Neural progenitor cell (in vitro differentiated cells): ENCODE results near the gene KCNG3. TPM values are rescaled to one million over a fixed set of nuclear protein-coding genes. Genes with fewer than 3 reads are reported as not detected.

Source experiments
- DNase-seq: peaks from one replicate; pipeline ENCODE4 v3.0.0-alpha.2; 2016; ENCODE audit warnings: low spot score
- H2AFZ ChIP-seq: fragments of 200-600 bp; sonication (generic); replicated peaks from 2 replicates; pipeline ENCODE4 v1.6.1; 2016; ENCODE audit warnings: antibody characterized with exemption
- H3F3A ChIP-seq: fragments of 200-600 bp; sonication (generic); 2 replicates; pipeline ENCODE4 v1.6.1; 2016; ENCODE audit warnings: antibody characterized with exemption, low read depth
- H3K27ac ChIP-seq: fragments of 200-600 bp; sonication (generic); 2 replicates; pipeline ENCODE4 v1.5.1; 2016; ENCODE audit warnings: mild to moderate bottlenecking
- H3K27me3 ChIP-seq: fragments of 200-600 bp; sonication (generic); 2 replicates; pipeline ENCODE4 v1.6.1; 2016; ENCODE audit warnings: mild to moderate bottlenecking, moderate library complexity
- H3K36me3 ChIP-seq: fragments of 200-600 bp; sonication (generic); 2 replicates; pipeline ENCODE4 v1.5.1; 2016
- H3K4me1 ChIP-seq: fragments of 200-600 bp; sonication (generic); 2 replicates; pipeline ENCODE4 v1.6.1; 2016; ENCODE audit warnings: mixed run types
- H3K4me2 ChIP-seq: fragments of 200-600 bp; sonication (generic); 2 replicates; pipeline ENCODE4 v1.6.1; 2016
- H3K4me3 ChIP-seq: fragments of 200-600 bp; sonication (generic); 2 replicates; pipeline ENCODE4 v1.5.1; 2016
- H3K79me2 ChIP-seq: fragments of 200-600 bp; sonication (generic); 2 replicates; pipeline ENCODE4 v1.6.1; 2016; ENCODE audit warnings: low read depth
- H3K9ac ChIP-seq: fragments of 200-600 bp; sonication (generic); 2 replicates; pipeline ENCODE4 v1.6.1; 2016
- H3K9me3 ChIP-seq: fragments of 200-600 bp; sonication (generic); 2 replicates; pipeline ENCODE4 v1.5.1; 2016; ENCODE audit warnings: low read depth
- H4K20me1 ChIP-seq: fragments of 200-600 bp; sonication (generic); 2 replicates; pipeline ENCODE4 v1.6.1; 2016; ENCODE audit warnings: low read depth
- H3K27ac Mint-ChIP-seq: 3 replicates; pipeline ENCODE4 v1.8.0; 2021; ENCODE audit warnings: mixed read lengths
- H3K27me3 Mint-ChIP-seq: 2 replicates; pipeline ENCODE4 v1.8.0; 2022; ENCODE audit warnings: low read depth, mild to moderate bottlenecking, inconsistent platforms, moderate library complexity, mixed read lengths; ENCODE audit not compliant: insufficient read depth
- H3K36me3 Mint-ChIP-seq: 3 replicates; pipeline ENCODE4 v1.8.0; 2021; ENCODE audit warnings: mixed read lengths
- H3K4me1 Mint-ChIP-seq: 3 replicates; pipeline ENCODE4 v1.8.0; 2021; ENCODE audit warnings: mixed read lengths
- H3K4me3 Mint-ChIP-seq: 3 replicates; pipeline ENCODE4 v1.8.0; 2021; ENCODE audit warnings: mild to moderate bottlenecking, moderate library complexity, mixed read lengths
- H3K9me3 Mint-ChIP-seq: 3 replicates; pipeline ENCODE4 v1.8.0; 2020; ENCODE audit warnings: mixed read lengths
- CTCF ChIP-seq: fragments of 200-600 bp; sonication (generic); IDR thresholded peaks from 2 replicates; pipeline ENCODE4 v1.5.1; 2017; ENCODE audit warnings: antibody characterized with exemption, mild to moderate bottlenecking
- EZH2 ChIP-seq: fragments of 200-600 bp; sonication (generic); IDR thresholded peaks from 2 replicates; pipeline ENCODE4 v1.6.1; 2017; ENCODE audit warnings: antibody characterized with exemption, mild to moderate bottlenecking, moderate library complexity
- EZH2phosphoT487 ChIP-seq: fragments of 200-600 bp; sonication (generic); IDR thresholded peaks from 2 replicates; pipeline ENCODE4 v1.6.1; 2017; ENCODE audit warnings: antibody characterized with exemption
- total RNA-seq: library from RNA; depleted of rRNA; stranded (reverse); fragments of >200 nt; gene quantifications from 2 replicates; pipeline ENCODE4 v1.2.3, GENCODE V29; 2015; ENCODE audit warnings: low replicate concordance

The KCNG3 gene
- total RNA-seq = 6.8 and 7.8 TPM in 2 replicates

DNA sequence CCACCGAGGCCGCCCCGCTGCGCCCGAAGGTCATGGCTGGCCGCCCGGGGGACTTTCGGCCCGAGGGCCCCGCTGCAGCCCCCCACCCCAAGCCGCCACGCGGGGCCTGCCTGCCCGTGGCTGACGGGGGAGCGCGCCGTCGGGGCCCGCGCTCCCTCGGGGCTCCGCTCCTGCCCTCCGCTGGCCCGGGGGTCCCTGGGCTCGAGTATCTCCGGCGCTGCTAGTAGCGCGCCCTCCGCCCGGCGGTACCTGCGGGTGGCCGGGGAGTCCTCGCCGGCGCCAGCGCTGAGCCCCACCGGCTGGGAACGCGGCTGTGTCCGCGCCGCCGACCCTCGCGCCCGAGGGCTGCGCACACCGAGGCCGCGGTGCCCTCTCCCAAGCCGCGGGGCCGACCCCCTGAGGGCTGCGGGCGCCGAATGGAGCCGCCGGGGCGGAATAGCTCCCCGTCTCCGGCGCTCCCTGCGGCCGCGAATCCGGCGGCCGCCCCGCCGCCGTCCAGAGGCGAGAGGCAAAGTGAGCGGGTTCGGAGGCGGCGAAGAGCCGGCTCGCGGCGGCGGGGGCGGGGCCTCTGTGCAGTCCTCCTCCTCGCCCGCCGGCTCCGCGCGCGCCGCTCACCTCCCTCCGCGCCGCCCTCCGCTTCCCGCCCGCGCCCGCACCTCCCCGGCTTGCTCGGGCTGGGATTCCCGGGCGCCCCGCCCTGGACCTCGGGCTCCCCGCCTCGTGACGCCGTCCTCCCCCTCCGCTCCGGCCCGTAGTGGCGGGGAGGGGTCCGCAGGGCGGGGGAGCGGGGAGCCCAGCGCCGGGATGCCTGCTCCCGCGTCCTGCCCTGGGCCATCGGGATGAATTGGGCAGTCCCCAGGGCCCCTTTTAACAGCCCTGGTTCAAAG lies at the start of gene KCNG3:
Gene KCNG3, minus strand, starts transcription at position 515 of the 887 bp plus-strand sequence. Its CDS starts 481 bp downstream, at position 34.
- no peak within 1 kb of the TSS for H3K27ac Mint-ChIP-seq
- Histone ChIP-seq H3K4me1 (peaks cover 34% of the 10 kb centered on the region), H2AFZ (peak within 1 kb of the TSS; percentile 97), H4K20me1 (no peaks in the 10 kb centered on the region), H3K9me3 (no peaks in the 10 kb centered on the region), H3K27ac (no peak within 1 kb of the TSS), H3K9ac (no peak within 1 kb of the TSS), H3K4me2 (peak within 1 kb of the TSS; percentile 97), H3K36me3 (no peaks in the 10 kb centered on the region), H3F3A (peaks cover 28% of the 10 kb centered on the region), H3K4me3 (peak within 1 kb of the TSS; percentile 70), H3K79me2 (peaks cover 44% of the 10 kb centered on the region), H3K27me3 (peaks cover 38% of the 10 kb centered on the region)
- peaks cover 22% of the 10 kb centered on the region for H3K27me3 Mint-ChIP-seq
- peaks cover 10% of the 10 kb centered on the region for H3K4me1 Mint-ChIP-seq
- TF ChIP-seq EZH2phosphoT487 (no peak), EZH2 (peak; percentile 15)
- H3K9me3 Mint-ChIP-seq = no peaks in the 10 kb centered on the region
- H3K36me3 Mint-ChIP-seq = no peaks in the 10 kb centered on the region
- H3K4me3 Mint-ChIP-seq = peak within 1 kb of the TSS; percentile 93
- DNase-seq = peak; percentile 93

DNA sequence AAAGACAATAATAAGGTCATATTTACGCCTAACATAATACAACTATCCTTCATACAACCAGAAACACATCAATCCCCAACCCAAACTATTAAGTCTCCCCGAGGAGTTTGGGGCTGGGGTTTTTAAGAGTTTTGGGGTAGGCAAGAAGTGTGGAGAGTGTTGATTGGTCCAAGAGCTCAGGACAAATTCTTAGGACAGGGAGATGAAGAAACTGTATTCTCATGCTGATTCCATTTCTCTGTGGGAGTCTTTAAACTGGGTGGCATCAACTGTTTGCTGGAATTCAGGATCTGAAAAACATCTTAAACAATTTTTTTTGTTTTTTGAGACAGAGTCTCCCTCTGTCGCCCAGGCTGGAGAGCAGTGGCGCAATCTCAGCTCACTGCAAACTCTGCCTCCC lies 49.1 kb upstream of the KCNG3 start:
- H3K27ac Mint-ChIP-seq = no peak overlapping the region
- no peaks in the 10 kb centered on the region for H3K79me2 ChIP-seq
- no peak overlapping the region for H3K4me2 ChIP-seq
- H3F3A ChIP-seq = peaks cover 53% of the 10 kb centered on the region
- no peaks in the 10 kb centered on the region for H3K36me3 Mint-ChIP-seq
- H3K27me3 ChIP-seq = no peaks in the 10 kb centered on the region
- no peaks in the 10 kb centered on the region for H3K9me3 Mint-ChIP-seq
- peak overlapping the region; percentile 30 for H3K4me3 Mint-ChIP-seq
- H4K20me1 ChIP-seq = no peaks in the 10 kb centered on the region
- H3K27me3 Mint-ChIP-seq = peaks cover 5% of the 10 kb centered on the region
- H3K36me3 ChIP-seq = no peaks in the 10 kb centered on the region
- no peak overlapping the region for H3K9ac ChIP-seq
- H3K4me1 Mint-ChIP-seq = peaks cover 17% of the 10 kb centered on the region
- no peaks in the 10 kb centered on the region for H3K9me3 ChIP-seq
- DNase-seq = no peak
- H3K4me1 ChIP-seq = peaks cover 38% of the 10 kb centered on the region
- H3K4me3 ChIP-seq = no peak overlapping the region
- H2AFZ ChIP-seq = no peak overlapping the region
- H3K27ac ChIP-seq = no peak overlapping the region
- TF ChIP-seq EZH2 (no peak), CTCF (no peak), EZH2phosphoT487 (no peak)

- H2AFZ ChIP-seq = no peak overlapping the region
- Mint-ChIP-seq H3K9me3 (no peaks in the 10 kb centered on the region), H3K27me3 (no peaks in the 10 kb centered on the region), H3K27ac (no peak overlapping the region), H3K36me3 (no peaks in the 10 kb centered on the region), H3K4me1 (no peaks in the 10 kb centered on the region), H3K4me3 (no peak overlapping the region)
- H3K27ac ChIP-seq = no peak overlapping the region
- no peaks in the 10 kb centered on the region for H4K20me1 ChIP-seq
- DNase-seq = no peak
- no peak overlapping the region for H3K9ac ChIP-seq
- TF ChIP-seq EZH2phosphoT487 = no peak
- no peak for TF ChIP-seq EZH2
- TF ChIP-seq CTCF = no peak
- peaks cover 10% of the 10 kb centered on the region for H3K4me1 ChIP-seq
- H3K4me3 ChIP-seq = no peak overlapping the region
- H3K9me3 ChIP-seq = no peaks in the 10 kb centered on the region
- no peaks in the 10 kb centered on the region for H3K79me2 ChIP-seq
- no peak overlapping the region for H3K4me2 ChIP-seq
- H3K27me3 ChIP-seq = no peaks in the 10 kb centered on the region
- peaks cover 12% of the 10 kb centered on the region for H3F3A ChIP-seq
- no peaks in the 10 kb centered on the region for H3K36me3 ChIP-seq
These were observed 43.7 kb upstream of the KCNG3 start for GRCh38 chr2:42537493-42537892.

- H3K27me3 ChIP-seq = no peaks in the 10 kb centered on the region
- no peak overlapping the region for H3K4me2 ChIP-seq
- H3K27me3 Mint-ChIP-seq = no peaks in the 10 kb centered on the region
- no peak overlapping the region for H2AFZ ChIP-seq
- H4K20me1 ChIP-seq = no peaks in the 10 kb centered on the region
- no peaks in the 10 kb centered on the region for H3K9me3 ChIP-seq
- no peak overlapping the region for H3K4me3 Mint-ChIP-seq
- H3K27ac Mint-ChIP-seq = no peak overlapping the region
- DNase-seq = no peak
- H3K9ac ChIP-seq = no peak overlapping the region
- peaks cover 5% of the 10 kb centered on the region for H3K9me3 Mint-ChIP-seq
- no peaks in the 10 kb centered on the region for H3F3A ChIP-seq
- H3K79me2 ChIP-seq = no peaks in the 10 kb centered on the region
- H3K36me3 ChIP-seq = no peaks in the 10 kb centered on the region
- no peak overlapping the region for H3K4me3 ChIP-seq
- no peak for TF ChIP-seq EZH2phosphoT487
- no peak for TF ChIP-seq CTCF
- no peak for TF ChIP-seq EZH2
- no peaks in the 10 kb centered on the region for H3K4me1 ChIP-seq
- H3K27ac ChIP-seq = no peak overlapping the region
- no peaks in the 10 kb centered on the region for H3K36me3 Mint-ChIP-seq
- no peaks in the 10 kb centered on the region for H3K4me1 Mint-ChIP-seq
These were observed 38.6 kb upstream of the KCNG3 start for GRCh38 chr2:42532397-42532796.
